A673 (cell line): ENCODE results near the gene PLP1. TPM values are rescaled to one million over a fixed set of nuclear protein-coding genes. Genes with fewer than 3 reads are reported as not detected.

ENCODE experiments used
- BruUV-seq: library from RNA; stranded (reverse); fragments of 400-500 nt; replicated peaks from 2 replicates; lab custom pipeline; 2021; lab: Mats Ljungman, UMichigan
- CTCF ChIA-PET: fragments of 300-600 bp; sonication (Branson Sonifier 250); formaldehyde crosslinking; loops from one replicate; lab custom pipeline; 2022; ENCODE audit warnings: antibody characterized with exemption; lab: Charles Lee
- POLR2A ChIA-PET: fragments of 300-600 bp; sonication (Branson Sonifier 250); formaldehyde crosslinking; loops from one replicate; lab custom pipeline; 2022; ENCODE audit warnings: antibody characterized with exemption; ENCODE audit not compliant: low non-redundant PET; lab: Charles Lee
- DNase-seq: peaks from one replicate; pipeline ENCODE4 v3.0.0-alpha.2; 2015; ENCODE audit warnings: low spot score
- H3K27ac ChIP-seq: fragments of 200-600 bp; sonication (generic); 2 replicates; pipeline ENCODE4 v1.5.1; 2016; ENCODE audit warnings: mixed run types, low read depth, mild to moderate bottlenecking, mixed read lengths, antibody characterized with exemption, low read length; ENCODE audit not compliant: poor library complexity, severe bottlenecking
- H3K27me3 ChIP-seq: fragments of 200-600 bp; sonication (generic); replicated peaks from 2 replicates; pipeline ENCODE4 v1.6.1; 2017; ENCODE audit warnings: mixed run types, low read depth, mild to moderate bottlenecking, mixed read lengths, antibody characterized with exemption, low read length; ENCODE audit not compliant: insufficient read depth, poor library complexity
- H3K36me3 ChIP-seq: fragments of 200-600 bp; sonication (generic); 2 replicates; pipeline ENCODE4 v1.6.1; 2016; ENCODE audit warnings: mixed run types, mild to moderate bottlenecking, mixed read lengths, antibody characterized with exemption, low read length; ENCODE audit not compliant: insufficient read depth, poor library complexity, severe bottlenecking
- H3K4me1 ChIP-seq: fragments of 200-600 bp; sonication (generic); 2 replicates; pipeline ENCODE4 v1.6.1; 2017; ENCODE audit warnings: mixed run types, mild to moderate bottlenecking, mixed read lengths, antibody characterized with exemption, low read length; ENCODE audit not compliant: insufficient read depth, poor library complexity, severe bottlenecking
- H3K4me3 ChIP-seq: fragments of 200-600 bp; sonication (generic); 2 replicates; pipeline ENCODE4 v1.5.1; 2016; ENCODE audit warnings: low read depth, mixed run types, mild to moderate bottlenecking, mixed read lengths, low read length; ENCODE audit not compliant: poor library complexity, severe bottlenecking
- H3K9me3 ChIP-seq: fragments of 200-600 bp; sonication (generic); 2 replicates; pipeline ENCODE4 v1.6.1; 2016; ENCODE audit warnings: mixed run types, low read depth, mild to moderate bottlenecking, mixed read lengths, antibody characterized with exemption, low read length; ENCODE audit not compliant: poor library complexity, severe bottlenecking
- EZH2 ChIP-seq: fragments of 200-600 bp; sonication (generic); IDR thresholded peaks from 2 replicates; pipeline ENCODE4 v1.6.1; 2017; ENCODE audit warnings: borderline replicate concordance, low read depth, mild to moderate bottlenecking, mixed read lengths, antibody characterized with exemption, low read length; ENCODE audit not compliant: poor library complexity, severe bottlenecking
- intact Hi-C: fragments of 100-400 bp; cut with micrococcal nuclease; formaldehyde crosslinking; loops from one replicate; pipeline ENCODE4 v1.10.0; 2022; ENCODE audit not compliant: unreplicated experiment
- total RNA-seq: library from RNA; stranded (reverse); gene quantifications from 2 replicates; pipeline ENCODE4 v1.2.3, GENCODE V29; 2021
- TF ChIP-seq, protein P1 (sequence below): fragments of 300-800, 200-600 bp; sonication (generic); conservative IDR thresholded peaks from 2 replicates; pipeline ENCODE4 v1.5.1; 2017; ENCODE audit warnings: low read depth, mild to moderate bottlenecking, antibody characterized with exemption, low read length, moderate library complexity, mixed read lengths

PLP1 gene
- total RNA-seq, 1 experiment from 2014 or later: not detected

- H3K36me3 ChIP-seq: no peaks in the 10 kb centered on the region
- no peak overlapping the region for H3K27ac ChIP-seq
- no TSS peak for BruUV-seq
- ChIA-PET CTCF (no interaction called here), POLR2A (no interaction called here)
- H3K4me1 ChIP-seq: no peaks in the 10 kb centered on the region
- DNase-seq: no peak
- no peak overlapping the region for H3K4me3 ChIP-seq
- no peaks in the 10 kb centered on the region for H3K9me3 ChIP-seq
- TF ChIP-seq, protein P1, sequence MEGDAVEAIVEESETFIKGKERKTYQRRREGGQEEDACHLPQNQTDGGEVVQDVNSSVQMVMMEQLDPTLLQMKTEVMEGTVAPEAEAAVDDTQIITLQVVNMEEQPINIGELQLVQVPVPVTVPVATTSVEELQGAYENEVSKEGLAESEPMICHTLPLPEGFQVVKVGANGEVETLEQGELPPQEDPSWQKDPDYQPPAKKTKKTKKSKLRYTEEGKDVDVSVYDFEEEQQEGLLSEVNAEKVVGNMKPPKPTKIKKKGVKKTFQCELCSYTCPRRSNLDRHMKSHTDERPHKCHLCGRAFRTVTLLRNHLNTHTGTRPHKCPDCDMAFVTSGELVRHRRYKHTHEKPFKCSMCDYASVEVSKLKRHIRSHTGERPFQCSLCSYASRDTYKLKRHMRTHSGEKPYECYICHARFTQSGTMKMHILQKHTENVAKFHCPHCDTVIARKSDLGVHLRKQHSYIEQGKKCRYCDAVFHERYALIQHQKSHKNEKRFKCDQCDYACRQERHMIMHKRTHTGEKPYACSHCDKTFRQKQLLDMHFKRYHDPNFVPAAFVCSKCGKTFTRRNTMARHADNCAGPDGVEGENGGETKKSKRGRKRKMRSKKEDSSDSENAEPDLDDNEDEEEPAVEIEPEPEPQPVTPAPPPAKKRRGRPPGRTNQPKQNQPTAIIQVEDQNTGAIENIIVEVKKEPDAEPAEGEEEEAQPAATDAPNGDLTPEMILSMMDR: no peak
- TF ChIP-seq EZH2: no peak
- intact Hi-C loops: no loop called here
- peaks cover 11% of the 10 kb centered on the region for H3K27me3 ChIP-seq
These were observed 6.6 kb downstream of the PLP1 start for GRCh38 chrX:103783196-103783595.

- DNase-seq: no peak
- ChIA-PET POLR2A (no interaction called here), CTCF (no interaction called here)
- Histone ChIP-seq H3K27me3 (peaks cover 17% of the 10 kb centered on the region), H3K4me1 (no peaks in the 10 kb centered on the region), H3K9me3 (no peaks in the 10 kb centered on the region), H3K27ac (no peak overlapping the region), H3K36me3 (no peaks in the 10 kb centered on the region), H3K4me3 (no peak overlapping the region)
- TF ChIP-seq EZH2: no peak
- TF ChIP-seq, protein P1: no peak
- intact Hi-C loops: no loop called here
- no TSS peak for BruUV-seq
These were observed 7.3 kb downstream of the PLP1 start for GRCh38 chrX:103783971-103784370.

DNA sequence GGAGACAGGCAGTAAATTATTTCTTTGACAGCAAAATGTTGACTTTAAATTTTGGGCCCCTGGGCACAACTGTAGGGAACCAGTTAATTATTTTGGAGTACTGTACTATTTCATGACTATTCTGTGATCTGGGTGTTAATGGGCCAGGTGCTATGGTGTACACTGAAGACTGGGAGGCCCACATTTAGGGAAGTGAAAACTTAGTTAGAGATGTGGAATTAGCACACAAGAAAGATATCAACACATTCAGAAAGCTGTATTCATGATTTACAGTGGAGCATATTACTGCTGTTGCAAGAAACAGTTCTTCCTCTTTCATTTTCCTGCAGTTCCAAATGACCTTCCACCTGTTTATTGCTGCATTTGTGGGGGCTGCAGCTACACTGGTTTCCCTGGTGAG lies 12.4 kb downstream of the PLP1 start:
- Histone ChIP-seq H3K27ac (no peak overlapping the region), H3K36me3 (no peaks in the 10 kb centered on the region), H3K4me3 (no peak overlapping the region), H3K27me3 (peaks cover 41% of the 10 kb centered on the region), H3K4me1 (no peaks in the 10 kb centered on the region), H3K9me3 (no peaks in the 10 kb centered on the region)
- no TSS peak for BruUV-seq
- no peak for DNase-seq
- ChIA-PET POLR2A (no interaction called here), CTCF (no interaction called here)
- no peak for TF ChIP-seq EZH2
- TF ChIP-seq, protein P1: no peak
- intact Hi-C loops: no loop called here
